GM19438 (cell line): ENCODE results near the gene ROCK2.

Experiments
- ATAC-seq: cut with Tn5 transposase; IDR thresholded peaks from one replicate; pipeline ENCODE4 v1.9.1; 2021; ENCODE audit warnings: low read depth; ENCODE audit not compliant: unreplicated experiment

ROCK2 gene

GRCh38 chr2:11314487-11314886, 29.9 kb downstream of the ROCK2 start:
- ATAC-seq = no peak

- no peak for ATAC-seq
These were observed 31.5 kb downstream of the ROCK2 start for GRCh38 chr2:11312770-11313471.

DNA sequence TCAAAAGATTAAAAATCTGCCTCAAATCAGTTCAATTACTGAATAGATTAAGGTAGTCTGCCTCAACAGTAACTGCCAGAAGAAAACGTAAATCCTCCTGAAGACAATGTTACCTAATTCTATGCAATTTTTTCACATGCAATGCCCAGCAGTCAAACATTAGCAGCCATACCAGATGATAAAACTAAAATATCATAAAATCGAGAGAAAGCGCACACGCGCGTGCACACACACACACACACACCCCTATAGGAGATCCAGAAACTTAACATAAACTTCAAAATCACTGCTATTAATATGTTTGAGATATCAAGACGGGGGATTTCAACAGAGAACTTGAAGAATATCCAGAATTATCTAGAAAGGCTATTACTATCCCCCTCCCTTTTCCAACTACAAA, 32.9 kb downstream of the ROCK2 start:
- ATAC-seq = no peak

DNA sequence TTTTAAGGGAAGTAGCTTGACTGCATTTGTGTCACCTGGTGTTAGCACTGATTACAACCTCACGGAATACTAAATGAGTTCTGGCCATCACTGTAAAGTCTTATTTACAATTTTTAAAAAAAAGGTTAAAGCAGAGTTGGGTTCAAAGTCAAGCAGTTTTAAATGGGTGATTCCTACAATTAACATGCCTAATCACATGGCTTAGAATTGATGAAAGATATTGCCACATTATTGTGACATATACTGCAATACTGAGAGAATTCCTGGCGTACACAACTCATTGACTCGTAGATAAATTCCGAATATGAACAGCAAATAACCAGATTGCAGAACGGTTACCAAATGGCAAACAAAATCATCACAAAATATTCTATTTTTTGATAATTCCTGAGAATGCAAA, 34.2 kb downstream of the ROCK2 start:
- no peak for ATAC-seq

- ATAC-seq = no peak
These were observed 34.7 kb downstream of the ROCK2 start for GRCh38 chr2:11309706-11310105.

DNA sequence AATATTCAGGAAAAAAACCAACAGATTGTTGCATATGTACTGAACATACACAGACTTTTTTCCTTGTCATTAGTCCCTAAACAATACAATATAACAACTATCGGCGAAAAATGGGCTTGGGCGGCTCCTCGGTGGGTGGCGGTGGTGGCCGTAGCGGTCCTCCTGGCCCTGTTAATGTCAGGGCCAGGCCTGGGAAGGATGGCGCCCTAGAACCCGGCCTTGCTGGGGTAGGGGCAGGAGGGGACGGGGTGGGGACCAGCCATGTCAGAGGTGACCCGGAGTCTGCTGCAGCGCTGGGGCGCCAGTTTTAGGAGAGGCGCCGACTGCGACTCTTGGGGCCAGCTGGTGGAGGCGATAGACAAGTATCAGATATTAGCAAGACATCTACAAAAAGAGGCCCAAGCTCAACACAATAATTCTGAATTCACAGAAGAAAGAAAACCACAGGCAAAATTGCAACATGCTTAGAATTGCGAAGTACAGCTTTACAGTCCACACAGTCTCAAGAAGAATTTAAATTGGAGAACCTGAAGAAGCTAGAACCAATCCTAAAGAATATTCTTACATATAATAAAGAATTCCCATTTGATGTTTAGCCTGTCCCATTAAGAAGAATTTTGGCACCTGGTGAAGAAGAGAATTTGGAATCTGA, 36.5 kb downstream of the ROCK2 start:
- ATAC-seq = no peak

DNA sequence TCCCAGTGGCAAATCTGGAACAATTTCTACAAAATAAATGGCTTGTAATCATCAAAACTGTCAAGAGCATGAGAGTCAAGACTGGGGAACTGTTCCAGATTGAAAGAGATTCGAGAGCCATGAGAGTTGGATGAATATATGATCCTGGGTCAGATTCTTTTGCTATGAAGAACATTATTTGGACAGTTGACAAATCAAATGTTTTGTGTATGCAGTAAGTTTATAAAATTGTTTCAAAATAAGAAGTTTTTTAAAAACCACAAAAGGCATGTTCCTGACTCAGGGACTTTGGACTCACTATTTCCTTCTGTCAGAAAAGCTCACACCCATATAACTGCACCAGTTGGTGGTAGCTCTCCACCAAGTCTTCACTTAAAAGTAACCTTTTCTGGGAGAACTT, 38.5 kb downstream of the ROCK2 start:
- no peak for ATAC-seq

- ATAC-seq = no peak
These were observed 39.1 kb downstream of the ROCK2 start for GRCh38 chr2:11305338-11305737.

DNA sequence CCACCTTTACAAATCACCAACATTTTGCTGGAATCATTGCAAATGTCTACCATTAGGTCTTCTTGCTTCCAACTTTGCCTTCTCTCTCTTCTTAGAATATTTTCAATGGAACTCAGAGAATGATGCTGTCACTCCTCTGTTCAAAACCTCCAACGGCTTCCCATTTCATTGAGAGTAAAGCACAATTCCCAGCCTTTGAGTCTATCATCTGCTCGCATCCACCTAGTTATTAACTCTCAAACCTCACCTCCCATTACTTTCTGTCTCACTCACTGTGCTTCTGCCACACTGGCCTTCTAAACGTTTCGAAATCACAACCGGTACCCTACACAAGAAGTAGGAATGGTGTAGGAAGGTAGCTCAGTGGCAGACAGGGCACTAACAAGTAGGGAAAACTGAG, 40.0 kb downstream of the ROCK2 start:
- ATAC-seq = no peak

GRCh38 chr2:11303290-11304013, 41.0 kb downstream of the ROCK2 start:
- no peak for ATAC-seq

DNA sequence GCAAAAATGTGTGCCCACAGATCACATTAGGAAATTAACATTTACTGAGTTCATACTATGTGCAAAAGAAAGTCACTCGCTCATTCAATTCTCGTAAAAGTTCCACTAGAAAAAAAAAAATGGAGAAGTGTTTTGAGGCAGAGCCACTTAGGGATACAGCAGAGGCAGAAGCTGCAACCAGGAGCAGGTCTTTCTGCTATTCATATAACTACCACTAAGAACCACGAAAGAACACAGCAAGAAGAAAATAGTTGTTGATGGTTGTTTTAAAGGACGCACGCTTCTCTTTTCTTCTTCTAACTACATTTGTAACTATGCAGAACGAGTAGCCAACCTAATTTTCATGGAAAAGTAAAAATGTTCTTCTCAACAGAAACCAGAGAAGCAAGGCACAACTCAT, 45.0 kb downstream of the ROCK2 start:
- no peak for ATAC-seq

DNA sequence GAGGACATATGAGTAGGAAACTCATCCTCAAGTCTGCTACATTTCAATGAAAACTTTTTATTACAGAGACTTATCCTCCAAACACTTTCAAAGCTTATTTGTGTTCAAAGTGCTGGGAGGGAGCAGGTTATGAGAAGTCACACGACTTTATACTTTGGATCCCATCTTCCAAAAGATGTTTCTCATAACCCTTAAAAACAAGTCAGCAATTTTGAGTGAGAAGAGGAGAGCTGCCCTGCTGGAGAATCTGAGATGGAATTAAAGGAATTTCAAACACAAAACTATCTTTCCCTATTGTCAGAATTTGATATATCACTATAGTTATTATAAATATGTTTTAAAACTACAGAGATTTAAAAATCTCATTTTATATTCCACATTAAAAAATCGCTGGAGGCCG, 45.8 kb downstream of the ROCK2 start:
- ATAC-seq = no peak

GRCh38 chr2:11296401-11296800, 48.0 kb downstream of the ROCK2 start:
- no peak for ATAC-seq

GRCh38 chr2:11292464-11293255, 51.8 kb downstream of the ROCK2 start:
- ATAC-seq = no peak

GRCh38 chr2:11290713-11291112, 53.7 kb downstream of the ROCK2 start:
- ATAC-seq = no peak

- ATAC-seq = no peak
These were observed 54.2 kb downstream of the ROCK2 start for GRCh38 chr2:11290211-11290610.

GRCh38 chr2:11288431-11288830, 56.0 kb downstream of the ROCK2 start:
- no peak for ATAC-seq

DNA sequence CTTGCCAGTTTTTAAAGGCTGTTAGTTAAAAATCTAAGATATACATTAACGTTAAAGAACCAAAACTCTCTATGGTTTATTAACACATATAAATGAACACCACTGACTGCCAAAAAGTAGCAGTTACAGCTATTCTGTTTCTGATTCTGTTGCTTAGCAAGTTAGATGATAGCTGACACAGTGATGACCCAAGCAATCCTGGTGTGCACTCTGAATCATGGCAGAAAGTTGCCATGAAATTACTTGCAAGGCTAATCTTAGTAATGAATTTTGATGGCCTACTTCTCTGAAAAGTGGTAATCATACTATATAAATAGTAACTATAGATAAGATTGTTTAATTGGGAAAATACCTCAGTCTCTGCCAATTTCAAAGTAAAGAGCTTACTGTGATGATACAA, 57.7 kb downstream of the ROCK2 start:
- ATAC-seq = no peak

GRCh38 chr2:11286323-11286722, 58.1 kb downstream of the ROCK2 start:
- ATAC-seq = no peak

- no peak for ATAC-seq
These were observed 58.9 kb downstream of the ROCK2 start for GRCh38 chr2:11285499-11285898.

DNA sequence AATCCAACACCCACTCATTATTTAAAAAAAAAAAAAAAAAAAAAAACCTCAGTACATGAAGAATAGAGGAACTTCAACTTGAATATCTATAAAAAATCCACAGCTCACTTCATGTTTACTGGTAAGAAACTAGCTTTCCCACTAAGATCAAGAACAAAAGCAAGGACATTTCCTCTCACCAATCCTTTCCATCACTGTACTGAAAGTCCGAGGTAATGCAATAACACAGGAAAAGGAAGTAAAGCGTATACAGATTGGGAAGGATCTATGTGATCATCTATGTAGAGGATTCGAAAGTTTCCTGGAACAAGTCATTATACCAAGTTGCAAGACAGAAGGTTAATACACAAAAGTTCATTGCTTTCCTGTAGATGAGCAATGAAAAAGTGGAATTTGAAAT, 63.2 kb downstream of the ROCK2 start:
- ATAC-seq = no peak
